GM21619 (cell line): ENCODE measurements around the gene LMNTD1.
"Not testable (repeated sequence)": the region's sequence is repeated elsewhere in the genome, so short reads cannot be mapped to it uniquely, and the experiment has no call there.

Source experiments
- ATAC-seq: cut with Tn5 transposase; IDR thresholded peaks from one replicate; pipeline ENCODE4 v1.9.1; 2021; ENCODE audit not compliant: unreplicated experiment

LMNTD1 gene

GRCh38 chr12:25433581-25434325, 119.3 kb downstream of the LMNTD1 start:
- ATAC-seq = no peak

GRCh38 chr12:25433024-25433423, 120.1 kb downstream of the LMNTD1 start:
- ATAC-seq = no peak

- no peak for ATAC-seq
These were observed 125.5 kb downstream of the LMNTD1 start for GRCh38 chr12:25427337-25428249.

GRCh38 chr12:25426821-25427220, 126.3 kb downstream of the LMNTD1 start:
- ATAC-seq = not testable (repeated sequence)
